DMS53 (cell line): Measurements from ENCODE around the gene HDLBP.

Source experiments
- DNase-seq: peaks from one replicate; lab custom pipeline; 2025; lab: John Stamatoyannopoulos, UW

Gene HDLBP

DNA sequence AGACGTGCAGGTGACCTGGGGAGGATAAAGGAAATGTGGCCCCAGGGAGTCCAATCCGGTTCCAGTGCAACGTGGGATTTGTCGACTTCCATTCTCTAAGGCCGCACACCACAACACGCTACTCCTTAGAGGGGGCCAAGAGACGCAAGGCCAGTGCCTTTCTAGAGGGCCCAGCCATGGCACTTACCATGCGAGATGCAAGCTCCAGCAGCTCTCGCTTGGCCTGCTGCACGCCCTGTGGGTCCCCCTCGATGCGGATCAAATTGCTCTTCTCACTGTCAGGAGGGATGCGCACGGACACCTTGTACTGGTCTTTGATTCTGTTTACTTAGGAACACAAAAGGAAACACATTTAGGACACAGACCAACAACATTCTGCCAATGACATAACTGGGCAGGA lies 65.8 kb downstream of the HDLBP start:
- no peak for DNase-seq

DNA sequence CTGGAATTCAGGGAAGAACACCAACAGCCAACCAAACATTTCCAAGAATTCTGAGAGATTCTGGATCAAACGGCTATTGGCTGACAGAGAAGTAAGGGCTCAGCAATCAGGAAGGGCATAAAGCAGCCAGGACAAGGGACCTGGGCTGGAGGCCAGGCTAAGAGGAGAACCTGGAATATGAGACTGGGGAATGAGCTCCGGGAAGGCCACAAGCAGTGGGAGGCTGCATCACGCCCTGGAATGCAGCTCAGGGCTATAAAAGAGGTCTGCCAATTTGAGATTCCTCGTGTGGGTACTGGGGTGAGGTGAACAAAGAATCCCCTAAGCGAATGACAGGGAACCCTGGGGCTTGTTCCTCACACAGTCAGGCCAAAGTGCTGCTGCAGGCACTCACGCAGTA lies 66.6 kb downstream of the HDLBP start:
- no peak for DNase-seq

DNA sequence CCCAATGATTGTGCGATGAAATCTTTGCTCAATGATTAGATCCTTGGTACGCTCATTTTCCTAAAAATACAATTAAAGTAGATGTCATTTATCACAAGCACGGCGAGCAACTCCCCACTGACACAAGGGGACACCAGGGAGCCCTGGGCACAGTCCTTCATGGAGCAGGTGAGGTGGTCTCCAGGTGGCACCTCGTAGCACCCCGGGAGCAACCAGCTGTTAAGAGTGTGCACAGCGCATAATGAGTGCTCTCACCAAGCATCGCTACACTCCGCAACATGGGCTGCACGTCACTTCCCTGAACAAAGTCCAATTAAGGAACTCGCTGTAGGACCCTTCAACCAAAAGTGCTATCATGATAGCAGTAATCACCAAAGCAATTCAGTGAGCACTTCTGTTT lies 67.2 kb downstream of the HDLBP start:
- no peak for DNase-seq

DNA sequence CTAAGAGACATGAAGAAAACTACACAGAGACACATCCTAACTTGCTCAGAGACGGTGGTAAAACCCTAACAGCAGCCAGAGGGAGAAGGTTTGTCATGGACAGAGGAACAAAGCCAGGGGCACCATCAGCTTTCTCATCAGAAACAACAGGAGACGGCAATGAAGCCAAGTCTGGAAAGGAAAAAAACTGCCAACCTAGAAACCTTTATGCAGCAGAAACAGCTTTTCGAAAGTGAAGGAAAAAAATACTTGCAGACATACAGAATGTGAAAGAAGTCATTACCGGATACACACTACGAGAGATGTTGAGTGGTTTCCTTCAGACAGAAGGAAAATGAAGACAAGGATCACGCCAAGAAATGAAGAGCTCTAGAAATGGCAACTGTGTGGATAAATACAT lies 71.1 kb downstream of the HDLBP start:
- no peak for DNase-seq

DNA sequence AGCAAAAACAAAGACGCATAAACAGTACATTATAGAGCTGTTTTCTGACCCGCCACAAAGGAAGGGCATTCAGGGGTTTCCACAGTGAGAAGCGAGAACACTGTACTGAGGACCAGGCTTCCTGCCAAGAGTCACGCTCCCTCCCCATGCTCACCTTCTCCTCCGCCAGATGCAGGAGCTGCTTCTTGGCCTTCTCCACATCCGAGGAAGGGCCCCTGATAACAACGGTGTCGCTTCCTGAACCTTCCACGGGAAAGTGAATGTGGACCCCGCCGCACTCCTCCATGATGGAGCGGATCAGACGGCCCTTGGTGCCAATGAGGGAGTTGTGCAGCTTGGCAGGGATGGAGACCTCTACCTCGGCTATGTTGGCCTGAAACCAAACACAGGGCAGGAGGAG lies 73.2 kb downstream of the HDLBP start:
- DNase-seq: no peak

DNA sequence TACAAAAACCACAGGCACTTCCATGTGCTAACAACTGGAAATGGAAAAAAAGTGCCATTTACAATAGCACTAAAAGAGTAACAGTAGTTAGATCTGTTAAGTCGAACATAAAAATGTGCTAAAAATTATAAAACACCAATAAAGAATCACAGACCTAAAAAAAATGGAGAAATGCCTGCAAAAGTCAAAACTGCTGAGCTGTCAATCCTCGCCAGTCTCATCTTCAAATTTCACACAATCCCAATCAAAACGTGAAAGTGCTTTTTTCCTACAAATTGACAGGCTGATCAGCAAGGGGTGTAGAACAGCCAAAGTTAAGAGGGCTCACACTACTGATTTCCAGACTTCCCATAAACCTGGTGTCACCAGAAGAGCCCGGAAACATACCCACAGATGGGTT lies 73.8 kb downstream of the HDLBP start:
- no peak for DNase-seq

DNA sequence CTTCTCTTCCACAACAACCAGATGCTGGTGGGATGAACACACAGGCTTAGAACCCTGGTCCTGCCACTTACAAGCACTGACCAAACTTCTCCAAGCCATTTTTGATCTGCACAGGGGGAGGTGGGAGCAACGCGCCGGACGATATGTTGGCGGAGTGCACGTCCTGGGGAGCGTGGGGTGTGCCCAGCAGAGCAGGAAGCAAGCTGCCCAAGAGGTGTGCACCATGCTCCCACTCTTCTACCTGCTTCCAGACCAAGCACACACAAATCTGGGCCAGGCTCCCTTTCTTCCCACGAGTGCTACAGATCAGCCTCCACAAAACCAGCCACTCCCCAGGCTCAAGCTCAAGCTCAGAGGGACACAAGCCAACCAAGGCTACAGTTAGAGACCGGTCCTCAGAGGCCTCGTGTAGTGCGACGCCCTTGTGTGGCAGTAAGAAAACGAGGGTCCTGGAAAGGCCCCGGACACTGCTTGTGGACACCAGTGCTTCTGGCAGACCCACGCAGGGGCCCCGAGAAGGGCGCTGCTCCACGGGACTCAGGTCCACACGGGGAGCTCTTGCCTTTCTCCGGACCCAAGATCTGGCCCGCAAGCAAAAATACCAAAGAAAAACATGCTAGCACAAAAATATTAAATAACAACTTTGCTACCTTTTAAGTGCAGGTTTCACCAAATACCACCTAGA lies 75.0 kb downstream of the HDLBP start:
- no peak for DNase-seq

DNA sequence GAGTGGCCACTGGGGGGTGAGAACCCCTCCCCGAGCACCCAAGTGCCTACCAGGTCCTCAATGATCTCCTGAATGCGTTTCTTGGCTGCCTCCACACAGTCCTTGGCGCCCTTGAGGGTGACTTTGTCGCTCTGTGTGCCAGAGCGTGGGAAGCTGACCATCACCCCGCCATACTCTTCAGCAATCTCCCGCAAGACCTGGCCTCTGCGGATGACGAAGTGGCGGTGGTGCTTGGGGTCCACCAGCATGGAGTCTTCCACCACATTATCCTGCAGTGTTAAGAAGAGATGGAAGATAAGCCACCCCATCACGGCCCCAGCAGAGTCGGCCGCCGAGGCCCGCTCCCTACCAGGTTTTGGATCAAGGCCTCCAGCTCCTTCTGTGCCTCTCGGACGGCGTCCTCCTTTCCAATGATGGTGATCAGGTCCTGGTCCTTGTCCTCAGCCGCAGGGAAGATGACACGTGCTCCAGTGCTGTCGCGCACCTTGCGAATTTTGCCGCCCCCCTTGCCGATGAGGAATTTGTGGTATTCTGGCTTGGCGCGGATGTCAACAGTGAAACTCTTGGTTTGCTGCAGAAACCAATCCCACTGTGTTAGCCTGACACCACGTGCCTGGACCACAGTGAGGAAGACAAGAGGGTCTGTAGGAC lies 75.8 kb downstream of the HDLBP start:
- DNase-seq: no peak

DNA sequence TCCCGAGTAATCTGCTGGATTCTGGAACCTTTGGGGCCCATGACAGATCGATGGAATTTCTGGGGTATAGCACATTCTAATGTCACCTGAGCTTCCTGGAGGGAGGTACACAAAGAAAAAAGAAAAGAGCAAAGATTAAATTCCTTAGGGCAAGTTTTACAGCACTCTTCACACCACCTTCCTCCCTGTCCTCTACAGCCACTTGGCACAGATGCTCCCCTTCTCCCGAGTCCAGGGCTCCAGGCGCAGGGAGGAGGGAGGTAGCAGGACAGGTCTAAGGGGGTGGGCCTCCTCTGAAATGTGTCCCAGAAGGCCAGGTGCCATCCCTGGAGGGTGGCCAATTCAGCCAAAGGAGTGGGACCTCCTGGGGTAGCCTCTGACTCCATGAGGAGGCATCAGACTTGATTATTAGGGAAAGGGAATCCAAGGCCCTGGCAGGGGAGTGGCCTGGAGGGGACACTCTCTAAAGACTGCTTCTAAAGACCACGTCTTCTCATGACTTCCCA lies 76.7 kb downstream of the HDLBP start:
- no peak for DNase-seq

DNA sequence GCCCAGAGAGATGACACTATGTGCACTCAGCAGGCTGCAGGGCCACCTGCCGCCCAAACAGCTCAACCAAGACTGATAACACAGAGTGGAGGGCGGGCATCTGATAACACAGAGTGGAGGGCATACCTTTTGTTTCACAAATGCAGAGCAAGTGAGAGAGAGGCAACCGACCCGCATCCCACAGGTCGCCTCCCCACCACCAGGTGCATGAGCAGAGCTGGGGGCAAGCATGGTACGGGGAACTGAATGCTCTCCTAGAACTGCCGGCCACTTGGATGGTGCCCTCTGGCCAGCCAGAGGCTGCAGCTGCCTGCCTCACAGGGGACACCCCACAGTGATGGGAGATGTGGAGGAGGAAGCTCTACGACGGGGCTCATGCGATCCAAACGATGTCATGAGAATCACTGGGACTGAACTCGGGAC lies 77.5 kb downstream of the HDLBP start:
- DNase-seq: peak; percentile 78

DNA sequence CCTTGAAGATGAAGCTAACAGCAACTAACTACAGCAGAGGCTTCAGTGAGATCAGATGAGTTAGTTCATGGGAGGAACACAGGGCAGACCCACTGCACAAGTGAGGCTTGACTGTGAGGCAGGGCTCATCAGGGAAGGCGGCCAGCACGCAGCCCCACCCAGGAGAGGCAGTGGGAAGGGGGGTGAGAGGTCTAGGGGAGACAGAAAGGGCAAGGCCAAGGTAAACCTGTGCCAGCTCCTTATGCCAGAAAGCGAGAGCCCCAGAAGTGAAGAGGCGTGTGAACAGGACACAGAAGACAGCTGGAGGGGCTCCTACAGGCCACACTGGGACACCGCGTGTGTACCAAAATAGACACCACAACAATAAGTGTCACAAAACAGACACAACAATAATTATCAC lies 78.4 kb downstream of the HDLBP start:
- no peak for DNase-seq

DNA sequence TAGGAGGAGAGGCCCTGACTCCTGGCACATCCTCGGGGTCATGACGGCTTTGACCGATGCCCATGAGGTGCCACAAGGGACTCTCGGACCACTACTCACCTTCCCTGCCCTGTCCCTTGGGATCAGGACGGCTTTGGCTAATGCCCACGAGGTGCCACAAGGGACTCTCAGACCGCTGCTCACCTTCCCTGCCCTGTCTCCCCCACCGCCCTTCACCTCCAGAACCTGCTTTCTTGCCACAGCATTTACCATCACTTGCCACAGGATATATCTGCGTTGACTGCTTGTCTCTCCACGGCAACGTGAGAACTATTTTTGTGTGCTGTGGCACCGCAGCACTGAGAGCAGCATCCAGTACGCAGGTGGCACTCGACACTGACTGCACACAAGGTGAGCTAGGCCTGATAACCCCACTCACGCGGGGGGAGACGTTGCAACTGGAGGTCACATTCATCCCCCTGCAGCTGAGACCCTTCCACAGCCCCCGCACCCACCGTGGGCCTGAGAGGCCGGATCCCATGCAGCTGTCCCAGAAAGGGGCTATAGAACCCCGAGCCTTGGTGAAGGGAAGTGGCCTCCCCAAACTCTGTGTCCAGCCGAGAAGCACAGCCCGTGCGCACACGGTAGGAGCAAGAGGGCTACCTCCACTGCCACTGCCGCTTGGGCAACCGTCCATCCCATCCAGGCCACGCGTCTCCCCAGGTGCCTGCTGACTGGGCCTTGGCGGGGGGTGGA lies 79.4 kb downstream of the HDLBP start:
- DNase-seq: no peak

DNA sequence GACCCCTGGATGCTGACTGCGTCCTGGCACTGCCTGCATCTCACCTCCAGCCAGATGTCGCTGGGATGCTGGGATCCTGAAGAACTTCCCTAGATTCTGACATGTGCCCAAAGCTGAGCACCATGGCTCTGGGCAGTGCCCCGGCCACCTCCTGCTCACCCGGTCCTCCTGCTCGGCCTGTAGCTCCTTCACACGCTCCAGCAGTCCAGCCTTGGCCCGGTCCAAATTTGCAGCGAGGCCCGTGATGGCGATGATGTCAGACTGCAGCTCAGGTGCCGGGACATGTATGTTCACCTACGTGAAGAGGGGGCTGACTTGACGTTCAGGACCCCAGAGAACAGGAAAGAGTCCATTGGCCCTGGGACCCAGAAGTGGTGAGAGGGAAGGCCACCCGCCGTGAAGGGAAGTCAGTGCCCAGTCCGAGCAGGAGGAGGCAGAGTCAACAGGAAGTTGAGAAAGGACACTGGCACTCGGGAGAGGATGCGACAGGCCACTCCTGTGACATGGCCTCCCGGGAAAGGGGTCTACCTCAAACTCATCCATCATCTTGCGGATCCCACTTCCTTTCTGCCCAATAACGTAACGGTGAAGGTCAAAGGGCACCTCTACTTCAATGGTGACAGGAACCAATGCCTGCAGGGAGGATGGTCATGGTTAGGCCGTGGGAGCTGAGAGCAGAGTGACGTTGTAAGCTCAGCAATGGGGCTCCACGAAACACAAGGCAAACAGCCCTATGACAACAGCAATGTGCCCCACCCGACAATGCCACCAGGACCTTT lies 80.3 kb downstream of the HDLBP start:
- no peak for DNase-seq

DNA sequence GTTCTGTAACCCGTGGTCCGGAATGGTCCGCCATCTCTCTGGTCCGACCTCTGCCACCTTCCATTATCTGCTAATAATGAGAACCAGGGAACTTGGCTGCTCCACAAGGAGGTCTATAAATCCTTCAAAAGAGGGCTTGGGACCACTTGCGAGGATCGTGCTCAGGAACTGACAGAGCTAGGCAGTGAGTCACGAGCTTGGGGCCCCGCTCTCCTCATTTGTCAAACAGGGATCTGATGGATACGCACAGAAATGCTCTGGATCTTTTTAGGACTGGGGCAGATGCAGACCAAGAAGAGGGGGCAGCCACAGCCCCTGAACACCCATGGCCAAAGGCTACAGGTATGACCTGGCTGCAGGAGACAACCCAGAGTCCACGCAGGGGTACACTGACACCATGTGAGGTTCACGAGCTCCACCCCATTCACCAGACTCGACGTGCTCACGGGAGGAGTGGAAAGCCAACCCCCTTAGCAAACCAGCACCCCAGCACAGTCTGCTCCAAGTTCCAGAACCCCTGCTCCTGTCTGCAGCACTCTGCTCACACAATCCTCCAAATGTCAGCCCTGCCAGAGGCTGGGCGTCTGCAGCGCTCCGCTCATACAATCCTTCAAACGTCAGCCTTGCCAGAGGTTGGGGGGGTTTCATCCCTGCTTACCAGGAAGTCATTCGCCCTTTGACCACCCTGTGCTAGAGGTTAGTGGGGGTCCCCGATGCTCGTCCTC lies 81.2 kb downstream of the HDLBP start:
- no peak for DNase-seq

DNA sequence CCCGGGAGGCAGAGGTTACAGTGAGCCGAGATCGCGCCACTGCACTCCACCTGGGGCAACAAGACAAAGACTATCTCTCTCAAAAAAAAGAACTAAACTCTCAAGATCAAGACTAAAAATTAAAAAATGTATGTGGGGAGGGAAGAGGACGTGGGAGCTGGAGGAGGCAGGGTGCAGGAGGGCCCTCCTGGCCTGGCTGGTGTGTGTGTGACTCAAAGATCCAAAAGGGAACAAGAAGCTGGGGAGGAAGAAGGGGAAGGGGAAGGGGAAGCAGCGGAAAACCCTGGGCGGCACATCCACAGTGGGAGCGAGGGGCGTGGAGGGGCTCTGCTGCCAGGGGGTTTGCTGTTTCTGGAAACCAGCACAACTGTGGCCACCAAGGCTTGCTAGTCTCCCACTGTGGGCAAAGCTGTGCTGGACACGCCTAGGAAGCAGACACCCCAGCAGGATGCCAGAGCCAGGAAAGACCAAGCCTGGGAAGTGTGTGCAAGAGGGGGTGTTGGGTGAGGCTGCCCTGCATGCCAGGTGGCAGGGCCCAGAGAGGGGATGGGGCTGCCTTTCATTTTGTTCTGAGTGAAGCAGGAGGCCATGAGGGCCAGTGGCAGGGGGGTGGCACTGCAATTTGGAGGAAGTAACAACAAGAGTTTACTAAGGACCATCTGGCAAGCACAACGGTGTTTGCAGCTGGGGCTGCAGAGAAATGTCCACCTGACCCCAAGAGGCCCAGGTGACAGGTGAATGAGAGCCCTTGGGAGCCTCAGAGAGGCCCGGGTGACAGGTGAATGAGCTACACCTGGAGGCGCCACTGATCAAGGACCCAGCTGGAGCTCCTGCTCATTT lies 82.5 kb downstream of the HDLBP start:
- peak; percentile 91 for DNase-seq

DNA sequence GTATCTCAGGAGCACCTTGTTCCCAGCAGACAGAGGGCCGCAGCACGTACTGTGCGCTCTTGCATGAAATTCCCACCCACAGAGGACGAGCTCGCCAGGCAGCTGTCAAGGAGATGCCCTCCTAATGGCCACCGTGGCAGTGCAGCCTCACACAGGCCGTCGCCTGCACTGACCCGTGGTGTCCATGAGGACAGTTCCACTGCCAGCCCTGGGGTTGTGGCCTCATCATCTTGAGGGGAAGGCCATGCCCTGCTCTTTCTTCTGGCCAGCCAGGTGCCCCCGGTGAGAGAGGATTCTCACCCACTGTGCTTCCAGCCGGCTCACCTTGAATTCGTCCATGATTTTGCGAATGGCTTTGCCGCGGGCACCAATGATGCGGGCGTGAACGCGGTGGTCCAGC lies 85.0 kb downstream of the HDLBP start:
- no peak for DNase-seq

DNA sequence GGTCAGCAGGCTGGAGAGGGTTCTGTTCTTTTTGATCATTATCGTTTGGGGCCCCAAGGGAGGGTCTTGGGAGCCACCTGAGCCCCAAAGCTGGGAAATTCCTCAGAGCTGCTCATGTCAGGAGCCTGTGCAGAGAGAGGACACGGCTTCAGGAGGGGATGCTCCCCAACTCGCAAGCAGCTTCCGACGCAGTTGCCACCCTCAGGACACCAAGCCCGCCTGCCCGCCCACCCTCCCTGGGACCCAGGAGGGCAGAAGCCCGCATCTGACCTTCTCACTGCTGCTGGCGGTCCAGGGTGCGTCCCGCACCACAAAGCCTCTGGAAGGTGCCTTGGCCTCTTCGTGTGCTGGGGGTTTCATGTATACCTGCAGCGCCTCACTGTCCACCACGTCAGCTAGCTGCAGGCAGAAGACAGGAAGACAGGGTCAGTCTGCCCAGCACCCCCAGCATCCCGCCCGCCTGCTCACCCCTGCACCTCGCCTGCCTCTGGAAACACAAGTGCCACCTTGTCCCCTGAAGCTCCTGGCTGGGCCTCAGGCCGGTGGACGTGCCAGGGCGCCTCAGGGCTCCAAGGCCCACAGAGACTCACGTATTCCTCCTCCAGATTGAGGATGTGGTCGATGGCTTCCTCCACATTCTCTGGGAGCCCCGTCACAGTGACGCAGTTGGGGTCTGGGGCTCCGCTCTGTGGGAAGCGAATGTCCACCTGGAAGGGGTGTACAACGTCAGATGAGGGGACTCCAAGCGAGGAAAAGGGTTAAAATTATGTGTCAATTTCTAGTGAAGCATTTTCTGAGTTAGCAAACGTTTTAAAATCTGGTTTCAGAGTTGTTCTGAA lies 85.7 kb downstream of the HDLBP start:
- DNase-seq: no peak

DNA sequence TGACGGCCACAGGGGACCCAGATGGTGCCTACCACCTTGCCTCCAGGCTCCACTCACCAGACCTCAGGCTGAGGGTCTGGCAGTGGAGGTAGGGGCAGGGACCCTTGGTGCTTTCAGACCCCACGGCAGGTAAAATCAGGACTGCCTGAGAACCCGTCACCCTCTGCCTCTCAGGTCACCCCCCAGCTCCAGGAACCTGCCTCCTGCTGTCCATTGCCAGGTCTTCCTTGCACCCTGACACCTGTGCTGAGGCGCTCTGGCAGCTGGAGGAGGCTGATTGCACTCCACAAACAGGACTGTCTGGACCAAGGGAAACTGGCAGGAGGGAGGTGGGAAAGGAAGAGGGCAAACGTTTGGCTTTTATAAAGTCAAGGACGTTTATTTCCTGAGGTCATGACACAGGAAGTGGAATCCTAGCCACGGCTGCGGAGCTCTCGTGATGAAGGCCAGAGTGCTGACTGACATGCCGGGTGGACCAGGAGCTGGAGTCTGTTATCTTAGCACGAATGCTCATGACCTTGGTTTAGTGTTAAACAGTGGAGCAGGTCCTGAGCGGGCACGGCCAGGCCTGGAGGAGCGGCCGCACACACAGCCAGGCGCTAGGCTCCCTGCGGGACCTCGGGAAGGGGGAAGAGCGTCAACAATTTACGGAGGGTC lies 86.5 kb downstream of the HDLBP start:
- DNase-seq: no peak
